Measurements from ENCODE around the gene MCF2L2. TPM values are rescaled to one million over a fixed set of nuclear protein-coding genes. Genes with fewer than 3 reads are reported as not detected.

MCF2L2 gene
- polyA plus RNA-seq, 1 experiment = not detected

- CTCF ChIA-PET = no interaction called here
- Histone ChIP-seq H3K9me3 (ENCODE audit: control insufficient read depth, insufficient read depth, low read length) (no peaks in the 10 kb centered on the region), H3K4me3 (ENCODE audit: low read depth, low read length) (no peak overlapping the region), H3K27ac (ENCODE audit: low read depth, low read length) (no peak overlapping the region), H3K27me3 (ENCODE audit: control insufficient read depth, insufficient read depth, low read length) (peaks cover 23% of the 10 kb centered on the region)
- TF ChIP-seq CTCF (IDR thresholded peaks at IDR 0.05; ENCODE audit: low read depth, low read length) = no peak
- POLR2A ChIA-PET = no interaction called here
- no peak for DNase-seq (ENCODE audit: low read depth, low spot score)
These were observed 119.7 kb downstream of the MCF2L2 start for GRCh38 chr3:183308751-183309150.

- Histone ChIP-seq H3K4me3 (ENCODE audit: low read depth, low read length) (no peak overlapping the region), H3K27ac (ENCODE audit: low read depth, low read length) (no peak overlapping the region), H3K9me3 (ENCODE audit: control insufficient read depth, insufficient read depth, low read length) (no peaks in the 10 kb centered on the region), H3K27me3 (ENCODE audit: control insufficient read depth, insufficient read depth, low read length) (peaks cover 21% of the 10 kb centered on the region)
- ChIA-PET POLR2A (interaction anchor here (0.5 kb wide), 1 partner anchor 205 kb away, joined by 5 read pairs; no protein-coding TSS in a partner anchor), CTCF (interaction anchor here (0.6 kb wide), 1 partner anchor 58 kb away, joined by 4 read pairs; no protein-coding TSS in a partner anchor)
- no peak for TF ChIP-seq CTCF (IDR thresholded peaks at IDR 0.05; ENCODE audit: low read depth, low read length)
- DNase-seq (ENCODE audit: low read depth, low spot score) = no peak
These were observed 120.7 kb downstream of the MCF2L2 start for GRCh38 chr3:183307749-183308148.

- no peak for DNase-seq (ENCODE audit: low read depth, low spot score)
- ChIA-PET POLR2A (interaction anchor here (0.5 kb wide), 1 partner anchor 204 kb away, joined by 5 read pairs; no protein-coding TSS in a partner anchor), CTCF (interaction anchor here (0.6 kb wide), 1 partner anchor 58 kb away, joined by 4 read pairs; no protein-coding TSS in a partner anchor)
- TF ChIP-seq CTCF (IDR thresholded peaks at IDR 0.05; ENCODE audit: low read depth, low read length) = no peak
- Histone ChIP-seq H3K27ac (ENCODE audit: low read depth, low read length) (no peak overlapping the region), H3K27me3 (ENCODE audit: control insufficient read depth, insufficient read depth, low read length) (peaks cover 18% of the 10 kb centered on the region), H3K4me3 (ENCODE audit: low read depth, low read length) (no peak overlapping the region), H3K9me3 (ENCODE audit: control insufficient read depth, insufficient read depth, low read length) (no peaks in the 10 kb centered on the region)
These were observed 121.4 kb downstream of the MCF2L2 start for GRCh38 chr3:183306798-183307671.

GRCh38 chr3:183303690-183304089 is 124.7 kb downstream of the MCF2L2 start:
- POLR2A ChIA-PET = no interaction called here
- H3K4me3 ChIP-seq (ENCODE audit: low read depth, low read length) = no peak overlapping the region
- H3K27ac ChIP-seq (ENCODE audit: low read depth, low read length) = no peak overlapping the region
- CTCF ChIA-PET = no interaction called here
- no peaks in the 10 kb centered on the region for H3K9me3 ChIP-seq (ENCODE audit: control insufficient read depth, insufficient read depth, low read length)
- DNase-seq (ENCODE audit: low read depth, low spot score) = no peak
- no peak for TF ChIP-seq CTCF (IDR thresholded peaks at IDR 0.05; ENCODE audit: low read depth, low read length)
- peaks cover 8% of the 10 kb centered on the region for H3K27me3 ChIP-seq (ENCODE audit: control insufficient read depth, insufficient read depth, low read length)

GRCh38 chr3:183301937-183302580 is 126.4 kb downstream of the MCF2L2 start:
- ChIA-PET CTCF (interaction anchor here (0.6 kb wide), 1 partner anchor 117 kb away, joined by 4 read pairs; no protein-coding TSS in a partner anchor), POLR2A (no interaction called here)
- H3K9me3 ChIP-seq (ENCODE audit: control insufficient read depth, insufficient read depth, low read length) = no peaks in the 10 kb centered on the region
- H3K27ac ChIP-seq (ENCODE audit: low read depth, low read length) = no peak overlapping the region
- H3K4me3 ChIP-seq (ENCODE audit: low read depth, low read length) = no peak overlapping the region
- TF ChIP-seq CTCF (IDR thresholded peaks at IDR 0.05; ENCODE audit: low read depth, low read length) = no peak
- DNase-seq (ENCODE audit: low read depth, low spot score) = no peak
- H3K27me3 ChIP-seq (ENCODE audit: control insufficient read depth, insufficient read depth, low read length) = peaks cover 5% of the 10 kb centered on the region

Measured in AG04450 (cell line).